GM06990 (cell line): ENCODE measurements around the gene ELK4.

Experiments used
- DNase-seq: peaks from one replicate; pipeline ENCODE4 v3.0.0-alpha.2; 2011; ENCODE audit not compliant: insufficient read length; ENCODE audit errors: extremely low read depth
- H3K27me3 ChIP-seq: replicated peaks from 2 replicates; pipeline ENCODE4 v1.6.0; 2011; ENCODE audit warnings: low read length; ENCODE audit not compliant: control insufficient read depth, insufficient read depth
- H3K36me3 ChIP-seq: 2 replicates; pipeline ENCODE4 v1.5.1; 2011; ENCODE audit warnings: low read length; ENCODE audit not compliant: control insufficient read depth, insufficient read depth
- H3K4me3 ChIP-seq: replicated peaks from 2 replicates; pipeline ENCODE4 v1.5.1; 2011; ENCODE audit warnings: low read depth, mild to moderate bottlenecking, control low read depth, low read length
- CTCF ChIP-seq: IDR thresholded peaks from 2 replicates; pipeline ENCODE4 v1.5.1; 2011; ENCODE audit warnings: low read length, control low read depth, mild to moderate bottlenecking, inconsistent platforms; ENCODE audit not compliant: insufficient read depth, poor library complexity, severe bottlenecking

The ELK4 gene

GRCh38 chr1:205665201-205666045 lies 33.6 kb upstream of the ELK4 start:
- no peak overlapping the region for H3K4me3 ChIP-seq
- no peak for TF ChIP-seq CTCF
- DNase-seq = no peak
- H3K36me3 ChIP-seq = no peaks in the 10 kb centered on the region; the same call in 1 of the 2 replicates
- no peaks in the 10 kb centered on the region for H3K27me3 ChIP-seq

GRCh38 chr1:205664399-205665017 lies 32.7 kb upstream of the ELK4 start:
- Histone ChIP-seq H3K27me3 (no peaks in the 10 kb centered on the region), H3K4me3 (no peak overlapping the region), H3K36me3 (no peaks in the 10 kb centered on the region; the same call in 1 of the 2 replicates)
- DNase-seq = no peak
- TF ChIP-seq CTCF = no peak

- no peaks in the 10 kb centered on the region; the same call in none of the 2 replicates for H3K36me3 ChIP-seq
- no peak for TF ChIP-seq CTCF
- no peak for DNase-seq
- no peak overlapping the region for H3K4me3 ChIP-seq
- no peaks in the 10 kb centered on the region for H3K27me3 ChIP-seq
Observed at GRCh38 chr1:205663286-205663936, 31.6 kb upstream of the ELK4 start.

- Histone ChIP-seq H3K27me3 (no peaks in the 10 kb centered on the region), H3K4me3 (no peak overlapping the region), H3K36me3 (no peaks in the 10 kb centered on the region; the same call in none of the 2 replicates)
- no peak for TF ChIP-seq CTCF
- DNase-seq = no peak
Observed at GRCh38 chr1:205662791-205663190, 31.0 kb upstream of the ELK4 start.

GRCh38 chr1:205662135-205662738 lies 30.4 kb upstream of the ELK4 start:
- no peak for TF ChIP-seq CTCF
- no peaks in the 10 kb centered on the region for H3K27me3 ChIP-seq
- no peaks in the 10 kb centered on the region; the same call in none of the 2 replicates for H3K36me3 ChIP-seq
- no peak overlapping the region for H3K4me3 ChIP-seq
- no peak for DNase-seq
